Breast epithelium (tissue), 4 donors: ENCODE measurements around the gene CASD1. TPM values are rescaled to one million over a fixed set of nuclear protein-coding genes. Genes with fewer than 3 reads are reported as not detected.

Source experiments
- DNase-seq, 2 donors: peaks; one replicate each; pipeline ENCODE4 v3.0.0-alpha.2; 2019; ENCODE audit warnings: low spot score in 2 of 2
- H3K27ac ChIP-seq, 2 donors: fragments of 200-600 bp; sonication (generic) in 1 of 2; one replicate each; pipeline ENCODE4 v1.5.1; 2016 to 2019; ENCODE audit warnings: mild to moderate bottlenecking in 1 of 2
- H3K27me3 ChIP-seq, 2 donors: fragments of 200-600 bp; sonication (generic) in 1 of 2; one replicate each; pipeline versions ENCODE4 v1.5.1 to v1.6.0; 2017 to 2019; ENCODE audit warnings: control low read depth in 1 of 2, mild to moderate bottlenecking in 1 of 2
- H3K36me3 ChIP-seq: fragments of 200-600 bp; one replicate; pipeline ENCODE4 v1.5.1; 2019
- H3K4me1 ChIP-seq, 2 donors: fragments of 200-600 bp; sonication (generic); one replicate each; pipeline ENCODE4 v1.5.1; 2016 to 2019; ENCODE audit warnings: control low read depth in 1 of 2
- H3K4me3 ChIP-seq, 3 donors: fragments of 200-600 bp; sonication (generic); 1 replicate in 2 of 3; 2 replicates in 1 of 3; pipeline ENCODE4 v1.5.1; 2016 to 2019; ENCODE audit warnings: mild to moderate bottlenecking in 3 of 3, moderate library complexity in 2 of 3
- H3K9me3 ChIP-seq, 2 donors: fragments of 200-600 bp; sonication (generic) in 1 of 2; one replicate each; pipeline ENCODE4 v1.5.1; 2016 to 2019; ENCODE audit warnings: control low read depth in 1 of 2
- POLR2A ChIP-seq: fragments of 450-650 bp; IDR thresholded peaks from one replicate; pipeline ENCODE4 v1.6.1; 2016; ENCODE audit warnings: antibody characterized with exemption, mild to moderate bottlenecking, moderate library complexity
- POLR2AphosphoS5 ChIP-seq, 3 donors: sonication (generic); formaldehyde crosslinking; IDR thresholded peaks; one replicate each; pipeline ENCODE4 v1.6.1; 2017; ENCODE audit warnings: antibody characterized with exemption in 3 of 3
- intact Hi-C: fragments of 100-400 bp; cut with DNase I; formaldehyde crosslinking; loops from one replicate; pipeline ENCODE4 v1.15.1; 2023; ENCODE audit warnings: low total_unique reads
- total RNA-seq, 3 donors: library from RNA; depleted of rRNA; stranded (reverse); fragments of >200 nt; gene quantifications; one replicate each; pipeline ENCODE4 v1.1.0, GENCODE V29; 2016
- TF ChIP-seq, protein P1 (sequence below), 3 donors: fragments of 450-650 bp; IDR thresholded peaks; one replicate each; pipeline ENCODE4 v1.5.1; 2016 to 2017; ENCODE audit warnings: antibody characterized with exemption in 3 of 3, mild to moderate bottlenecking in 3 of 3, moderate library complexity in 3 of 3

Gene CASD1
- total RNA-seq, 3 donors from 2014 or later: 23.7 to 53.6 (median 27.5) TPM

GRCh38 chr7:94507962-94508361 is 1.6 kb upstream of the CASD1 start:
- H3K4me3 ChIP-seq: no peak overlapping the region
- no peaks in the 10 kb centered on the region for H3K36me3 ChIP-seq
- no peaks in the 10 kb centered on the region for H3K9me3 ChIP-seq
- no peaks in the 10 kb centered on the region for H3K4me1 ChIP-seq
- DNase-seq: no peak
- TF ChIP-seq, protein P1, sequence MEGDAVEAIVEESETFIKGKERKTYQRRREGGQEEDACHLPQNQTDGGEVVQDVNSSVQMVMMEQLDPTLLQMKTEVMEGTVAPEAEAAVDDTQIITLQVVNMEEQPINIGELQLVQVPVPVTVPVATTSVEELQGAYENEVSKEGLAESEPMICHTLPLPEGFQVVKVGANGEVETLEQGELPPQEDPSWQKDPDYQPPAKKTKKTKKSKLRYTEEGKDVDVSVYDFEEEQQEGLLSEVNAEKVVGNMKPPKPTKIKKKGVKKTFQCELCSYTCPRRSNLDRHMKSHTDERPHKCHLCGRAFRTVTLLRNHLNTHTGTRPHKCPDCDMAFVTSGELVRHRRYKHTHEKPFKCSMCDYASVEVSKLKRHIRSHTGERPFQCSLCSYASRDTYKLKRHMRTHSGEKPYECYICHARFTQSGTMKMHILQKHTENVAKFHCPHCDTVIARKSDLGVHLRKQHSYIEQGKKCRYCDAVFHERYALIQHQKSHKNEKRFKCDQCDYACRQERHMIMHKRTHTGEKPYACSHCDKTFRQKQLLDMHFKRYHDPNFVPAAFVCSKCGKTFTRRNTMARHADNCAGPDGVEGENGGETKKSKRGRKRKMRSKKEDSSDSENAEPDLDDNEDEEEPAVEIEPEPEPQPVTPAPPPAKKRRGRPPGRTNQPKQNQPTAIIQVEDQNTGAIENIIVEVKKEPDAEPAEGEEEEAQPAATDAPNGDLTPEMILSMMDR (IDR thresholded peaks at IDR 0.05): no peak
- TF ChIP-seq POLR2AphosphoS5 (IDR thresholded peaks at IDR 0.05): no peak
- TF ChIP-seq POLR2A: no peak
- intact Hi-C loops: no loop called here
- no peaks in the 10 kb centered on the region for H3K27me3 ChIP-seq
- no peak overlapping the region for H3K27ac ChIP-seq

DNA sequence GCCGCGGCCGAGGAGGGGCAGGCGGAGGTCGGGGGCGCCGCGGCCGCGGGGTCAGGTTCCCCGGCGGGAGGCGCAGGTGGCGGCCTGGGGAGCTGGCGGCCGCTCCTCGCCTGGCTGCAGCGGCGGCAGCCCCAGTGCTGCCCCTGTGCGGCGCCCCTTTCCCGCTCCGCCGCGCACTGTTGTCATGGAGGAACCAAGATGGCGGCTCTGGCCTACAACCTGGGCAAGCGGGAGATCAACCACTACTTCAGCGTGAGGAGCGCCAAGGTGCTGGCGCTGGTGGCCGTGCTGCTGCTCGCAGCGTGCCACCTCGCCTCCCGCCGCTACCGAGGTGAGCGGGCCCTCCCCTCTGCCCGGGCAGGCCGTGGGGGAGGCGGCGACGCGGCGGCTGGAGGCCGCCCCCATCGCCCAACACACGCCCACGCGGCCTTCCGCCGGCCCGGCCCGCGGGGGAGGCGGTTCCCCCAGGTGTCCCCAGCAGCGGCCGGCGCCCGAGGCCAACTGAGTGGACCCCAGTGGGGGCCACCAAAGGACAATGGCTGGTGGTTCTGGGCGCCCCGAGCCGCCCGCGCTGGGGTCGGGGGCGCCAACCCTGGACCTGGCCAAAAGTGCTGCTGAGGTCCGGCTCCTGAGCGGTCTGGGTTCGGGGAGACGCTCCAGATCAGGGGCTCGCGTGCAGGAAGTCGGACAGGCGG is 425 bp downstream of the CASD1 start:
- Histone ChIP-seq H3K9me3 (no peaks in the 10 kb centered on the region), H3K4me1 (no peaks in the 10 kb centered on the region), H3K27me3 (no peaks in the 10 kb centered on the region), H3K36me3 (no peaks in the 10 kb centered on the region), H3K27ac (peak overlapping the region; percentile 95 to 98), H3K4me3 (peak overlapping the region; percentile 62 to 89 (median 88))
- TF ChIP-seq POLR2A (no peak), POLR2AphosphoS5 (IDR thresholded peaks at IDR 0.05) (peak in 2 of 3 donors; percentile 26 to 46)
- TF ChIP-seq, protein P1 (IDR thresholded peaks at IDR 0.05): no peak
- intact Hi-C loops: no loop called here
- peak; percentile 45 to 62 for DNase-seq

DNA sequence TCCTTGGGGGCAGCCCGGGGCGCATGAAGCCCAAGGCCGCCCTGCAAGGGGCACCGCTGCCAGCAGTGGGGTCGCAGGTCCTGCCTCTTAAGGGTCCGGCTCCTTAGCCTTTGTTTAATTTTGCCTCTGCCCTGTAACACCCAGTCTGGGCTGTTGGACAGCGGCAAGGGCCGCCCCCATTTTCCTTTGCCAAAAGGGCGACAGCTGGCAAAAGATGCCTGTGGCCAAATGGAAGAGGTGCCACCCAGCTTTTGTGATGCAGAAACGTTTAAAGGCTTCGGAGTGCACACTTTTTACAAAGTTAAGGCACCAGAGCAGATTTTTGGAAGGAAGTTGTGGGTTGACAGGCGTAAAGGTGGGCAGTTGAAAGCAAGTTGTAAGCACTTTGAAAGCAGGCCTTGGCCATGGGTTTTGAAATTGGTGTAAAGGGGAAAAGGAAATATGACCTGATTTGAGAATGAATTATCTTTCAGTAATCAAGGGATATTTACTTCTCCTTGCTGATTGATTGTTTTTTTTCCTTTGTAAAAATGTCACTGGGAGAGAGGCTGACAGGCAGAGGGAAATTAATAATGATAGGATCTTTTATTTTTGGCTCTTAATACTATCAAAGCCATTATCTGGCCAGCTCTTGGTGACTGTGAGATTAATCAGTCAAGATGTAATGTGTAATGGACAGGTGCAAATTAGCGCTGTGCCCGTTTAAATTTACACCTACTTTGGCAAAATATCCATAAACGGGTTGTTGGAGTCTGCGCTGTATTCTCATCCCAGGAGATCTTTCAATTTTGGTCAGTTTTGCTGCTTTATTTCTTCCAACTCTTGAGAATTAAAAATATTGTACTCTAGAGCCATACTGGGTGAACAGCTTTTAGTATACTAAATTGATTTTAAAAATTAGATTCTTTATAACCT is 1.2 kb downstream of the CASD1 start:
- Histone ChIP-seq H3K27me3 (no peaks in the 10 kb centered on the region), H3K27ac (peak overlapping the region; percentile 95 to 98), H3K4me3 (peak overlapping the region; percentile 62 to 89 (median 88)), H3K9me3 (no peaks in the 10 kb centered on the region), H3K4me1 (no peaks in the 10 kb centered on the region), H3K36me3 (no peaks in the 10 kb centered on the region)
- intact Hi-C loops: no loop called here
- TF ChIP-seq, protein P1 (IDR thresholded peaks at IDR 0.05): no peak
- no peak for TF ChIP-seq POLR2AphosphoS5 (IDR thresholded peaks at IDR 0.05)
- peak in 1 of 2 donors; percentile 33 for DNase-seq

DNA sequence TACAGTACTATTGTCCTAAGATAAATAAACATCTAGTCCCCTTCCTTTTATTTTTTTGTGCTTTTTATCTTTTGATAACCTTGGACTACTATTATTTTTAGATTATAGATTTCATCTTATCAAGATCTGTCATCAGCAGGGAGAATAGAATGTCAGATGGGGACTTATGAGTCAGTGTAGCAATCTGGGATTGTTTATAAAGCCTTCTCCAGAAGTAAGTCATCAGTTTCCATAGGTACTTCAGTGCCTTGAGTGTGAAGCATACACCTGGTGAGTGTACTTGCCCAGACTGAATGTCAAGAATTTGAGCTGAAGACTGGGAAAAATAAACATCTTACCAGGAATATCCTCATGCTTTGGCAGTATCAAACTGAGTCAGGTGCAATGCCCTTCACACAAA is 2.1 kb downstream of the CASD1 start:
- Histone ChIP-seq H3K36me3 (no peaks in the 10 kb centered on the region), H3K4me3 (no peak overlapping the region), H3K27ac (no peak overlapping the region), H3K9me3 (no peaks in the 10 kb centered on the region), H3K27me3 (no peaks in the 10 kb centered on the region), H3K4me1 (no peaks in the 10 kb centered on the region)
- DNase-seq: no peak
- intact Hi-C loops: no loop called here
- TF ChIP-seq, protein P1 (IDR thresholded peaks at IDR 0.05): no peak
